GM21367 (cell line): ENCODE data around the gene SH2D3C.
A peak's percentile ranks its signal among the peaks of the same experiment; 100 is the strongest.

ENCODE experiments used
- ATAC-seq: cut with Tn5 transposase; IDR thresholded peaks from one replicate; pipeline ENCODE4 v1.9.1; 2021; ENCODE audit not compliant: unreplicated experiment

Gene SH2D3C

DNA sequence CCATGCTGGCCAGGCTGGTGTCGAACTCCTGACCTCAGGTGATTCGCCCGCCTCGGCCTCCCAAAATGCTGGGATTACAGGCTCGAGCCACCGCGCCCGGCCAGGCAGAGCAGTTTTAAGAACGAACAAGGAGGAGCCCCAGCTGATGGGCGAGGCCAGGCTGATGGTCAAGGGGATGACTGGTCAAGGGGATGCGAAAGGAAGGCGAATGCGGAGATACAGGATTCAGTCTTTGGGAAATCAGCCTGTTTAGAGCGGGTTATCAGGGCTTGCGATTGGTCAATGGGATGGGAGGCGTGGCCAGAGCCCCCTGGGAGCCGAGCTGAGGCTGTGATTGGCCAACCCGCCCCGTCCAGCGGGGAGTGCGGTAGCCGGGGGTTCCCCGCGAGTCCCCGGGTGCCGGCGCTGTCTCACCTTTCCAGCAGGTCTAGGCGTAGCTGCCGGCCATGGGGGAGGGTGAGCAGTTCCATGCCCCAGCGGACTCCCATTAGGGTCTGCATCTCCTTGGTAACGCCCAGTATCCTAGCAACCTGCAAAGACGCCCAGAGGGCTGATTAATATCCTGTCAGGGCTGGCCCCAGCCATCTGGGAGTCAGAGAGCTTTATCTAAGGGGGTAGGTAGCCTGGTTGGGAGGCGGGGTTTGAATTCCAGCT, 35.9 kb downstream of the SH2D3C start:
- ATAC-seq, result no peak

GRCh38 chr9:127741831-127742434, 36.5 kb downstream of the SH2D3C start:
- ATAC-seq, result no peak

DNA sequence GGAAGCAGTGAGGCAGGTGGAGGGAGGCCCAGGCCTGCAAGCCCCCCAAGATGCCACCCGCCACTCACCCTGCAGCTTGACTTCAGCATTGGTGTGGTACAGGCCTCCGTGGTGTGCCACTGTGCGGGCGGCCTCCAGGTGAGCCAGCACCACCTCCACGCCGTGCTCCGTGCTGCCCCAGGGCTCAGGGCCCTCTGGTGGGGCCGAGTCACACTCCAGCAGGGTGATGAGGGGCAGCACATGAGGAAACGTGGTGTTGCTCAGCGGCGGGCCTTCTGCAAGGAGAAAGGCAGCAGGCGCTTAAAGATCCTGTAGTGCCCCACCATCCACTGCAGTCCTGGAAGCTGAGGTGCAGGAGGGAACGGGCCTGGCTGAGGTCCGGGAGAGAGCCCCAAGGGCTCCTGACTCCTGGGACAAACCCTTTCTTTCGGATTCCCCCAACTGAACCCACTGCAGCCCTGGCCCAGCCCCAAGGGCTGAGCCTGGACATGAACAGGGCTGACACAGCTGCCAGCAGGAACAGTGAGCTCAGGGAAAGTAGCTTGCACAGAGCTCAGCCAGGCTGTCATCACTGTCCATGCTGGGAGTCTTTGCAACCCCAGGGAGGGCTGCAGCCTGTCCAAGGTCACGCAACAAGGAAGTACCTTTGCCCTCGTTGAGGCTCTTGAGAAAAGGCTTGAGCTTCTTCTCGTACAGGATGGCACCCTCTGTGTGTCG, 38.7 kb downstream of the SH2D3C start:
- no peak for ATAC-seq

GRCh38 chr9:127738666-127739065, 39.8 kb downstream of the SH2D3C start:
- ATAC-seq, result no peak

- ATAC-seq, result no peak
Observed at GRCh38 chr9:127735530-127736185, 42.8 kb downstream of the SH2D3C start.

DNA sequence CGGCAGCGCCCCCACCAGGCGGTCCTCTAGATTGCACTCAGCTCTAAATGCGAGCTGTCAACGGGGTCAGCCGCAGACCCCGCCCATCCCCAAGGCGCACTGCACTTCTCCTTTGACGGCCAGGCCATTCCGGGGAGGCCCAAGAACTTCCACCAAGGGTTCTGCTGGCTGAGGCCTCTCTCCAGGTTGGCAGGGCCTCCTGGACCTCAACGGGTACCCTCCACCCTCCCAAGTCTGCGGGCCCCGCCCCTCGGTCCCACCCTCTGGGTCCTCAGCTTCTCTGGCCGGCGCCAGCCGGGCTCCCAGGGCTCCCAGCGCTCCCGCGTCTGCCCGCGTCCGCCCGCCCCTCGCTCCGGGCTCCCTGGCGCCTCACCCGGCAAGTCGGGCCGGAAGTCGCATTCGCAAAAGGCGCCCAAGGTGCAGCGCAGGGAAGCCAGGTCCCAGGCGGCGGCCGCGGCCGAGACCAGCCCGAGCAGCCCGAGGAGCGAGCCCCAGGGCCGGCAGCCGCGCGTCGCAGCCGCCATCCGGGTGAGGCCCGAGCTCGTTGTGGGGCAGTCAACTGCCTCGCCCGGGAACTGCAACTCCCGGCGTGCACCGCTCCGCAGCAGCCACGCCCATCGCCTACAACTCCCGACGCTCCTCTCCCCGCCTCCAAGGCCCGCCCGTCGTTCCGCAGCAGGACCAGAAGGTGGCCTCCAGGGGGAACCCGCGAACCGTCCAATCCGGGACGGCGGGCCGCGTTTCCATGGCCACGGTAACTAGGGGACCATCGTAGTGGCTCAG, 43.5 kb downstream of the SH2D3C start, which contains the start of gene TOR2A:
TSS of gene TOR2A (minus strand) at position 548 of the 783 bp plus-strand sequence. CDS start at position 524, 24 bp downstream.
- ATAC-seq, result peak; percentile 67

DNA sequence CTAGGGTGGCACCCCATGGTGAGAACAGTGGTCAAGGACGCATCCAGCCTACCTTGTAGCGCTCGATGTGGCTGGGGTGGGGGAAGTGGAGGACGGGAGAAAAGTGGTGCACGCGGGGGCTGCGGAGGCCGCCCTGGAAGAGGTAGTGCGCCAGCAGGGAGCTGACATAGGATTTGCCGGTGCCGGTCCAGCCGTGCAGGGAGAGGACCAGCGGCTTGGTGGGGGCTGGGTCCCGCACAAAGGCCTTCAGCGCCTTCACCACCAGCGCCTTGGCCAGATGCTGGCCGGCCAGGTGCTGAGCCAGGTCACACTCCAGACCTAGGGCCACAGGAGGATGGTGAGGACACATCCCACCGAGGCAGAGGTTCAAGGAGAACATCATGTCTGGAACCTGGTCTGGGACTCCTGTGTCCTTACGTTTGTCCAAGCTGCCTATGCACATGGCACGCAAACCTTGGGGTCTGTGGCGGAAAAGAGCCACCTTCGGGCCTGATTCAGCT, 44.2 kb downstream of the SH2D3C start:
- ATAC-seq, result no peak

DNA sequence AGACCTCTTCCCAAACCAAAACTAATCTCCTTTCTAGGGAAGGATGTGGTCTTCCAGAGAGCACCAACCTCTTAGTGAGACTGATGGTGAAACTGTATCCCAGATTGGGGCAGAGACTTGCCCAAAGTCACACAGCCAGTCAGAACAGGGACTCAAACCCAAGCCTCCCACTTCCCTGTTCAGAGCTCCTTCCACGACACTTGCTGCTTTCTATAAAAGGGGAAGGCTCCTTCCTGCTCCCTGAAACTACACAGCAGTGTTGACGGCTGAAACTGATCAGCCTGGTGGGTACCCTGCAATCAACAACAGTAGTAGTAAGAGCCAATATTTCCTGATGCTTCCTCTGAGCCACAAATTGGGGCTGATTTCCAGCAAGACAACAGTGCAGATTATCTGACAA, 44.9 kb downstream of the SH2D3C start:
- no peak for ATAC-seq

DNA sequence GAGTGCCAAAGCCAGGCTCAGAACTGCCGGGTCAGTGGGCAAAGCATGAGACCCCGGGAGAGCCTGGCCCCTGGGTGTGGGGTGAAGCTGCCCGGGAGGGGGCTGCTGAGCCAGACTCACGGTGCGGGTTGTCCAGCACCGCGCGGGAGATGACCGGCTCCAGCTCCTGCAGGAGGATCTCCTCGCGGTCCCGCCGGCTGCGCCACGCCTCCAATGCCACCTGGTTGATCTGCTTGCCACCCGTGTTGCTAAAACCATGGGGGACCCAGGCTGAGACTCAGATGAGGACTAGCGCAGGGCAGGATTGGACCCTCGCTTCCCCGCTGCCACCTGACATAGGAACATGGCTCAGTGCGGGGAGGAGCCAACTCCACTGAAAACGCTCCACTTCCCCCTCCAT, 46.0 kb downstream of the SH2D3C start:
- ATAC-seq, result no peak

DNA sequence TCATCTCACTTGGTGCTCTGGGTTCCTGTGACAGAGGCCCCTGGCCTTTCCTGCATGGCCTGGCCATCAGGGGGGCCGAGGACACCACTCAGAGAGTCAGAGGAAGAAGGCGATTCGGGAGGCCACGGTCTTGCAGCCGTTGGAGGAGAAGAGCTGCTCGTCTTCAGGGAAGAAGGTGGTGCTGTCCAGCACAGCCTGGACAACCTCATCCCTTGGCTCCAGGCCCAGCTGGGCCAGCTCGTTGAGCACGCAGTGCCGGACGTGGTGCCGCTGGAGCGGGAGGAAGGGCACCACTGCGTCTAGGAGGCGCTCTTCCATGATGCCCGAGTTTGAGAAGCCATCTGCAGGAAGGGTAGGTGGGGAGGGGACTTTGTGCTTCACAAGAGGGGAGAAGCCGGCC, 46.5 kb downstream of the SH2D3C start:
- no peak for ATAC-seq

GRCh38 chr9:127730799-127731410, 47.6 kb downstream of the SH2D3C start:
- ATAC-seq, result no peak

DNA sequence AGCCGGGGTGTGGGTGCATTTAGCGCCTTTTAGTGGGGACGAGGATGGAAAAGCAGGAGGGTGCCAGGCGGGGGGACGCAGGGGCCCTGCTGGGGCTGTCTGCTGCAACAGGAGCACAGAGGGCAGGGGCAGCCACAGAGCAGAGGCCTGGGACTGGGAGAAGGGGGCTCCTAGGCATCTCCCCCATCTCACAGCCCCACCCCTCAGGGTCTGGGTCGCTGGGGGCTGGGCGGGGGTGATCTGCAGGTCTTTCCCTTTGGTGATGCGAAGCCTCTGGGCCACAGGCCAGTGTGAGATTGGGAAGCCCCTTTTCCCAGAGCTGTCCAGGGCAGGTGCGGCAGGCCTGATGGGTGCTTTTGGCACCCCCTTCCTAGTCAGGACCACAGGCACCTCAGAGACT, 48.2 kb downstream of the SH2D3C start:
- no peak for ATAC-seq

DNA sequence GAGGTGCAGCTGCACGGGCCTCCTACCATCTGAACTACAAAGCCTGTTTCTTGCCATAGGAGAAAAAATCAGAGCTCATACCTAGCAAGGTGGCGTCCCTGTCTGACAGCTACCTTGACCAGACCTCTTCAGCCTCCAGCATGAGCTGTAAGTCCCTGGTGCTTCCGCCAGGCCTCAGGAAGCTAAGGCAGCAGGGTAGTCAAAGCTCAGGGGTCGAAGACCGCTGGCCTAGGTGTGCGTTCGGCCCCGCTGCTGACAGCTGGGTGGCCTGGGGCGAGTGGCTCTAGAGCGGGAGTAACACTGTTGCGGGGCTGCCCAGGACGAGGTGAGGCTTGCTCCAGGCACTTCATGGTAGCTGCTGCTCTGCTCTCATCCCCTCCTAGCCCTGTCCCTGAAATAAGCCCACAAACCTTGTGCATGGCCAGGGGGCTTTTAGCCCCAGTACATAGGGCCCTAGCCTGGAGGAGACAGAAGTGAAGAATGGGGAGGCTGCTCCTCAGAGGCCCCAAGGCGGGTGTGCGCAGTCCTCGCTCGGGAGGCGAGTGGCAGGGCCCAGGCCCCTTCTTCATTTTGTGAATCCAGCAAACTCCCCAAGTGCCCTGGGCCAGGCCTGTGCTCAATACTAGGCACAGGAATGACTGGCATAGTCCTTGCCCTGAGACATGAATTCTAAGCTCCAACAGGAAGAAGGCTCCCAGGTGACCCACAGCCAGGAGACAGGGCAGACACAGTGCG, 48.8 kb downstream of the SH2D3C start:
- no peak for ATAC-seq

- no peak for ATAC-seq
Observed at GRCh38 chr9:127728808-127729207, 49.7 kb downstream of the SH2D3C start.

DNA sequence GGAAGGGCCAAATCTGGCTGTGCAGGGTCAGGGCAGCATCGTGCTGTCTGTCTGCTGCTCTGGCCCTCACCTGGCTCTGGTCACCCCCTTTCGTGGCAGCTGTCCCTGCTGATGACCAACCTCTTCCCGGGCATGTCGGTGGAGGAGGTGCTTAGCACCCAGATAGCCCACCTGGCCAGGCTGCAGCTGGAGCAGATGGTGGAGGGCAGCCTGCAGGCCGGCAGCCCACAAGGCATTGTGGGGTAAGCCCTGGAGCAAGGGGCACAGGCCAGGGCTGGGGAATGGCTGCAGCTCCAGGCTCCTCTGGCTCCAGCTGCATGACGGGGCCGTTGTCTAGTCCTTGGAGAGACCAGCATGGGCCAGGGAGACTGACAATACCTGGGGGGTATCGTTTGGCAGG, 51.6 kb downstream of the SH2D3C start:
- no peak for ATAC-seq

DNA sequence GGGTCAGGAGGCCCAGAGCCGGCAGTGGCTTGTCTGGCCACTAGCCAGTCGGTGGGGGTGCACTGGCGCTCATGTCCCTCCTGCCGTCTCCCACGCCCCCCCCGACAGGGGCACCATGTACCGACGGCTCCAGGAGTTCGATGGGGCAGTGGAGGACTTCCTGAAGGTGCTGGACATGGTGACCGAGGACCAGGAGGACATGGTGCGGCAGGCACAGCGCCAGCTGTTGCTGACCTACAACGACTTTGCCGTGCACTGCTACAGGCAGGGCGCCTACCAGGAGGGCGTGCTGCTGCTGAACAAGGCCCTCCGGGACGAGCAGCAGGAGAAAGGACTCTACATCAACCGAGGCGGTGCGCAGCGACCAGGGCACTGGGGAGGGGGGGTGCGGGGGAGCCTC, 54.5 kb downstream of the SH2D3C start:
- ATAC-seq, result no peak

DNA sequence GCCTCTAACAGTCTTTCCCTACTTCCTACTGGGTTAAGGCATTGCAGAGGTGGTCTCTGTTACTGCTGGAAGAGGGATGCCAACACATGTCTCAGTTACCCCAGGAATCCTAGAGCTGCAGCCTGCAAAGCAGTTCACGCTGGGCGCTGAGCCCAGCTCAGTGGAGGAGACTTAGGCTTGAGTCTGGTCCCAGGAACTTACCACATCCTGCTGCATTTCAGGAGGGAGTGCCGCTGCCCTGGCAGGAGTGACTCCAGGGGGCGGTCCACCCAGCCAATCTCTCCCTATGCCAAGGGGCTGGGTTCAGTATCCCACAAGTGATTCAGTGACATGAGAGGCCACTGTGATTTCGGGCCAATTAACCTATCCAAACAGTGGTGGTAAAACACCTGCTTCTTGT, 55.0 kb downstream of the SH2D3C start:
- no peak for ATAC-seq

DNA sequence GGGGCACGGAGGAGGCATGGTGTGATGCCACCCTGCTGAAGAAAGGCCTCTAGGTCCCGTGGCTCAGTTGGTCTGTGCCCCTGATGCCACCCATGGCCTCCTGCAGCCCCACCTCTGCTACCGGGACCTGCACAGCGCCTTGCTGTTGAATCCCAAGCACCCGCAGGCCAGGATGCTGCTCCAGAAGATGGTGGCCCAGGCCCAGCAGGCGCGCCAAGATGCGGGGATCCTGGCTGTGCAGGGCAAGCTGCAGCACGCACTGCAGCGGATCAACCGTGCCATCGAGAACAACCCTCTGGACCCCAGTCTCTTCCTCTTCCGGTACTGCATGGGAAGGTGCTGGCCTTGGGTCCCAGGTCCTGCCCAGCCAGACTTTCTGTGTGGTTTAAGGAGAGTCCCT, 55.5 kb downstream of the SH2D3C start:
- no peak for ATAC-seq

DNA sequence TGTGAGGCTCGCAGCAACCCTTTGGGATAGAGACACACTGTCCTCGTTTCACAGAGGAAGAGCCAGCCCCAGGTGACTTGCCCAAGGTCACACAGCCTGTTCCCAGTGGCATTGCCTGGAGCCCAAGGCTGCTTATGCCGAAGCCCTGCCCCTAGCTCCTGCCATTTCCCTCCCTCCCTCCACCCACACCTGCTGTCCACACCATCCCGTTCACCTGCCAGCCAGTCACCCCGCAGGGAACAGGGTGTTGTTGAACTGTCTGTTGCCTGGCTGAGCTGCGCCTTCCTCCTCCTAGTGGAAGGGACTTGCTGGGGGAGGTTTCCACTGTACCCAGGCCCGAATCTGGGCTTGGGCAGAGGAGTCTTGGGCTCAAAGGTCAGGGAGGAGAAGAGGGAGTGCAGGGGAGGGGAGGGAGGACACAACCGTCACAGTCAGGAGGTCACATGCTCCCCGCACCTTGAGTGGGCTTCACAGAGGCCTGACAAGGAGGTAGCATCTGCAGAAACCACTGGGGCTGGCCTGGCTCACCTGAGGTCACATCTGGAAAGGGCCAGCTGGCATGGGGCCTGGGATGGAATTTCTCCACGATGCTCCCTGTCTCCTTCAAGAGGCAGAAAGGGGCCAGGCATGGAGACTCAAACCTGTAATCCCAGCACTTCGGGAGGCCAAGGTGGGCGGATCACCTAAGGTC, 56.3 kb downstream of the SH2D3C start:
- ATAC-seq, result no peak
